AG10803 (cell line): ENCODE results near the gene CCDC85A.

Source experiments
- DNase-seq: peaks from one replicate; pipeline ENCODE4 v3.0.0; 2010; ENCODE audit warnings: low read depth
- H3K4me3 ChIP-seq: 2 replicates; pipeline ENCODE4 v1.5.1; 2011; ENCODE audit warnings: mild to moderate bottlenecking, low read length, control low read depth
- TF ChIP-seq, protein P1 (sequence below): conservative IDR thresholded peaks from 2 replicates; pipeline ENCODE4 v1.5.1; 2011; ENCODE audit warnings: mild to moderate bottlenecking, low read length, control low read depth, inconsistent platforms

The CCDC85A gene

DNA sequence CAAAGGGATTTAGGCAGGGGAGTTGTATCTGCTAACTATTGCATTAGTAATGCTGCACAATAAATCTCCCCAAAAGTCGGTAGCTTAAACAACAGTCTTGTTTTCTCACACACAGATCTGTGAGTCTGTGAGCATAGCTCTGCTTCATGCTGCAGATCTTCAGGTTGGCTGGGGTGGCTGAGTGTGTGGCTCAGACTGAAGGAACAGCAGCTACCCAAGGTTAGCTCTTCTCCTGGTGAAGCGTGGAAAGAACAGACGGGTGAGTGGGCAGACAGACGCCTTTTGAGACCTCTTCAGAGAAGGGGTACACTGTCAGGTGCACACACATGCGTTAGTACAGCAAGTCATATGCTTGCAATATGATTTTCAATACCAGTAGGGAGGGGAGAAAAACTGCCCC lies 3.9 kb upstream of the CCDC85A start:
- H3K4me3 ChIP-seq = no peak overlapping the region
- no peak for DNase-seq
- TF ChIP-seq, protein P1, sequence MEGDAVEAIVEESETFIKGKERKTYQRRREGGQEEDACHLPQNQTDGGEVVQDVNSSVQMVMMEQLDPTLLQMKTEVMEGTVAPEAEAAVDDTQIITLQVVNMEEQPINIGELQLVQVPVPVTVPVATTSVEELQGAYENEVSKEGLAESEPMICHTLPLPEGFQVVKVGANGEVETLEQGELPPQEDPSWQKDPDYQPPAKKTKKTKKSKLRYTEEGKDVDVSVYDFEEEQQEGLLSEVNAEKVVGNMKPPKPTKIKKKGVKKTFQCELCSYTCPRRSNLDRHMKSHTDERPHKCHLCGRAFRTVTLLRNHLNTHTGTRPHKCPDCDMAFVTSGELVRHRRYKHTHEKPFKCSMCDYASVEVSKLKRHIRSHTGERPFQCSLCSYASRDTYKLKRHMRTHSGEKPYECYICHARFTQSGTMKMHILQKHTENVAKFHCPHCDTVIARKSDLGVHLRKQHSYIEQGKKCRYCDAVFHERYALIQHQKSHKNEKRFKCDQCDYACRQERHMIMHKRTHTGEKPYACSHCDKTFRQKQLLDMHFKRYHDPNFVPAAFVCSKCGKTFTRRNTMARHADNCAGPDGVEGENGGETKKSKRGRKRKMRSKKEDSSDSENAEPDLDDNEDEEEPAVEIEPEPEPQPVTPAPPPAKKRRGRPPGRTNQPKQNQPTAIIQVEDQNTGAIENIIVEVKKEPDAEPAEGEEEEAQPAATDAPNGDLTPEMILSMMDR = no peak

DNA sequence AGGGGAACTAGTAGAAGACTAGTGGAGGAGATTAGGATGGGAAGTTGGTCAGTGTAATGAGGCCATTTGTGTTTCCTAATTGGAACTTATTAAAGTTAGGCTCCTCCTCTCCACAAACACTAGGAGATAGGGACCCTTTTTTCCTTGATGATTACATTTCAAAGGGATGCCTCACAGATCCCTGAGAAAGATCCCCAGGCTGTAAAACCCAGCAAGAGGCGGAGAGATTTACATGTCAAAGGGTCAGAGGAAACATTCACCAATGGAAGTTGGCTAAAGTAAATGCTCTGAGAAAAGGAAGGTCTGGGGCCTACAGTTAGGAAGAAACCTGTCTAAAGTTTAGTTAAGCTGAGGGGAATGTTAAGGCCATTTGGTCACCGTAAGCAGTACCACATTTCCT lies 1.4 kb upstream of the CCDC85A start:
- no peak for DNase-seq
- TF ChIP-seq, protein P1 = no peak
- H3K4me3 ChIP-seq = no peak overlapping the region

DNA sequence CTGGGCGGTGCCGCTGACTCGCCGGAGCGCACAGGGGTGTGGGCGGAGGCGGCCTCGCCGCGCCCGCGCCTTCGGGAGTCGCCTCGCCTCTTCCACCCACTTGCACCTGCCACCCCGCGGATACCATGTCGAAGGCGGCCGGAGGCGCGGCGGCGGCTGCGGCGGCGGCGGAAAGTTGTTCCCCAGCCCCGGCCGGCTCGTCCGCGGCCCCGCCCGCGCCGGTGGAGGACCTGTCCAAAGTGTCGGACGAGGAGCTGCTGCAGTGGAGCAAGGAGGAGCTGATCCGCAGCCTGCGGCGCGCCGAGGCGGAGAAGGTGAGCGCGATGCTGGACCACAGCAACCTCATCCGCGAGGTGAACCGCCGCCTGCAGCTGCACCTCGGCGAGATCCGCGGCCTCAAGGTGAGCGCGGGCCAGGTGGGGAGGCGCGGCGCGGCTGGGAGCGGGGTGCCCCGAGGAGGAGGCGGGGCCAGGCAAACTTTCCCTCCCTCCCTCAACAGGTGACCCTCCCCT lies 766 bp downstream of the CCDC85A start:
- DNase-seq = no peak

DNA sequence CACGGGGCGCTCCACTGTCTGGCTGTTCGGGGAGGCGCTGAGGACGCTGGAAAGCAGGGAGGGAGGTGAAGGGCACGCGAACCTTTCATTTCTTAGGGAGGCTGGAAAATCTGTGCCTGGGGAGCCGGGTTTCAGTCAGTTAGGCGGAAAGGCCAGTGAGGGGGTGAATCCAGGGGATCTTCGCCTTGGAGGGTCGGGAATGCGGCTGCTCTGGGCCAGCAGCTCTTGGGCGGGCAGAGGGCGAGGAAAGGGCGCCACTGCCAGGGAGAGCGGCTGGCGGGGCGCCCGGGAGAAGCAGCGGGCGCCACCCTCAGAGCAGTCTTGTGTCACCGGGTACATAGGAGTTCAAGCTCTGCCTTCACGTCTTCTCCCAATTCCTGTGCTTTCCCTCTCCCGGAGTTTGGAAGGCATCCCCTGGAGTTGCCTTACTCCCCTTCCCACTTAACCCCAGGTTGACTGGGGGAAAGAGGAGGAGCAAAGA lies 1.4 kb downstream of the CCDC85A start:
- peak overlapping the region; percentile 78 for H3K4me3 ChIP-seq
- TF ChIP-seq, protein P1 = no peak
- DNase-seq = peak; percentile 42

More for the DNA sequence above, 766 bp downstream of the CCDC85A start:
- TF ChIP-seq, protein P1 = no peak
- peak overlapping the region; percentile 78 for H3K4me3 ChIP-seq

DNA sequence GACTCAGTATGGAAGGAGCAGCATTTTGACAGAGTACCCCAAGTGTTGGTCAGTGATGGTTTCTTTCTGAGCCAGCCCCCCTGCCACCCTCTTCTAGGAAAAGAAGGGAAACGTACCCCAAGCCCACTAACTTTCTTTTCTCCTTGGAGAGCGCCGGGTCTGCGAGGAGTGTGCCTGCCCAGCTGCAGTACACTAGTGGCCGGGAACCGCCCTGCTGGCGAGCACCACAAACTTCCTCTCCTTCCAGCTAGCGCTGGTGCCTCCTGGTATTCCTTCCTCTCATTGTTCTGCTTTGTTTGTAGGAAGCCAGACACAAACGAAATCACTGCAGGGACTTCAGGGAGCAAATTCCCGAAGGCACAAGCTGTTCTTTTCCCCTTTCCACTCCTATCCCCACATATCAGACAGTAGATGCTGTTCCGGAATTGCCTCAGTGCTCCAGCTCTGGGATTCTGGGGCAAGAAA lies 1.8 kb downstream of the CCDC85A start:
- H3K4me3 ChIP-seq = peak overlapping the region; percentile 78
- DNase-seq = peak; percentile 57
- TF ChIP-seq, protein P1 = peak; percentile 34

DNA sequence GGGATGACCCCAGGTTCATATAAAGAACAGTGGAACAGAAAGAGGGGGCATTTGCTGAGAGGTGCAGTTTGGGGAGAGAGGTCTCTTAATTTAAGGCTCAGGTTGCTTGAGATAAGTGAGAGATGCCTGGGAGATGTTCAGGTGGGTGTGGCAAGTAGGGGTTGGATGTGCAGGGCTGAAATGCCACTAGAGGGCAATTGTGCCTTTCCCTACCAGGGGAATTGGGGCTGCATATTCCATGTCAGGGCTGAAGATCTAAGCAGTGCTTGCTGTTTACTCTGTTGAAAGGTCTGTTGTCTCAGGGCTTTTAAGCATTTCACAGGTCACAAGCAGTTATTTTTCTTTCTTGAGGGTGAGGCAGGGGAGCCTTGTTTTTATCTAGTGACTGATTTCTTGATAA lies 7.8 kb downstream of the CCDC85A start:
- peak; percentile 70 for DNase-seq
- no peak overlapping the region for H3K4me3 ChIP-seq
- TF ChIP-seq, protein P1 = peak; percentile 79

DNA sequence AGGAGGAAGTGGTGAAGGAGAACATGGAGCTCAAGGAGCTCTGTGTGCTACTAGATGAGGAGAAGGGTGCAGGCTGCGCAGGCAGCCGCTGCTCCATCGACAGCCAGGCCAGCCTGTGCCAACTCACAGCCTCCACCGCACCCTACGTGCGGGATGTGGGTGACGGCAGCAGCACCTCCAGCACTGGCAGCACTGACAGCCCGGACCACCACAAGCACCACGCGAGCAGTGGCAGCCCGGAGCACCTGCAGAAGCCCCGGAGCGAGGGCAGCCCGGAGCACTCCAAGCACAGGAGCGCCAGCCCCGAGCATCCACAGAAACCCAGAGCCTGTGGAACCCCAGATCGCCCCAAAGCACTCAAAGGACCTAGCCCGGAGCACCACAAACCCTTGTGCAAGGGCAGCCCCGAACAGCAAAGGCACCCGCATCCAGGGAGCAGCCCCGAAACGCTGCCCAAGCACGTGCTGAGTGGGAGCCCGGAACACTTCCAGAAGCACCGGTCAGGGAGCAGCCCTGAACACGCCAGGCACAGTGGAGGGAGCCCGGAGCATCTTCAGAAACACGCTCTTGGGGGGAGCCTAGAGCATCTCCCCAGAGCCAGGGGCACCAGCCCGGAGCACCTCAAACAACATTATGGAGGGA lies 9.0 kb downstream of the CCDC85A start:
- no peak overlapping the region for H3K4me3 ChIP-seq
- TF ChIP-seq, protein P1 = no peak
- no peak for DNase-seq
